ENCODE results near the gene SMIM33. TPM values are rescaled to one million over a fixed set of nuclear protein-coding genes. Genes with fewer than 3 reads are reported as not detected.

Gene SMIM33
- polyA plus RNA-seq, 1 donor from 2014 or later = not detected

DNA sequence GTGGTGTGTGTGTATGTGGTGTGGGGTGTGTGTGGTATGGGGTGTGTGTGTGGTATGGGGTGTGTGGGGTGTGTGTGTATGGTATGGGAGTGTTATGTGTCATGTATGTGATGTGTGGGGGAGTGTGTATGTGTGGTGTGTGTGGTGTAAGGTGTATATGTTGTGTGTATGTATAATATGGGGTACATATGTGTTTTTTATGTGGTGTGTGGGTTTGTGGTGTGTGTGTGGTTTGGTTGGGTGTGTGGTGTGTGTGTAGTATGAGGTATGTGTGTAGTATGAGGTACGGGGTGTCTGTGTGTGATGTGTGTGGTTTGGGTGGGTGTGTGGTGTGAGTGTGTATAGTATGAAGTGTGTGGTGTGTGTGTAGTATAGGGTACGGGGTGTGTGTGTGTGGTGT, 19.6 kb upstream of the SMIM33 start:
- Histone ChIP-seq H3K4me2 (ENCODE audit: low read length) (no peak overlapping the region), H3K9ac (ENCODE audit: low read length) (no peak overlapping the region), H2AFZ (ENCODE audit: low read depth, low read length) (no peak overlapping the region), H4K20me1 (ENCODE audit: insufficient read depth) (no peaks in the 10 kb centered on the region), H3F3A (ENCODE audit: insufficient read depth, low read length, poor library complexity, severe bottlenecking) (no peaks in the 10 kb centered on the region), H3K9me3 (ENCODE audit: low read length) (no peaks in the 10 kb centered on the region), H3K27ac (ENCODE audit: low read length) (no peak overlapping the region), H3K27me3 (ENCODE audit: insufficient read depth, low read depth, low read length) (no peaks in the 10 kb centered on the region), H3K9me2 (ENCODE audit: insufficient read depth, low read length) (no peaks in the 10 kb centered on the region), H3K79me2 (replicated peaks; ENCODE audit: insufficient read depth, low read length) (no peaks in the 10 kb centered on the region), H3K4me3 (ENCODE audit: low read length) (no peak overlapping the region), H3K36me3 (ENCODE audit: insufficient read depth, low read length) (no peaks in the 10 kb centered on the region)
- TF ChIP-seq SMC3 (conservative IDR thresholded peaks at IDR 0.05; ENCODE audit: poor library complexity) (no peak), RAD21 (conservative IDR thresholded peaks at IDR 0.05) (no peak), MXI1 (conservative IDR thresholded peaks at IDR 0.05; ENCODE audit: poor library complexity, severe bottlenecking) (no peak), EZH2 (IDR thresholded peaks at IDR 0.05; ENCODE audit: borderline replicate concordance, insufficient read depth, low read length, poor library complexity, severe bottlenecking) (no peak), EP300 (conservative IDR thresholded peaks at IDR 0.05; ENCODE audit: poor library complexity, severe bottlenecking) (no peak), POLR2AphosphoS5 (IDR thresholded peaks at IDR 0.05) (no peak), TAF1 (IDR thresholded peaks at IDR 0.05; ENCODE audit: low read depth) (no peak)
- TF ChIP-seq, protein P1, sequence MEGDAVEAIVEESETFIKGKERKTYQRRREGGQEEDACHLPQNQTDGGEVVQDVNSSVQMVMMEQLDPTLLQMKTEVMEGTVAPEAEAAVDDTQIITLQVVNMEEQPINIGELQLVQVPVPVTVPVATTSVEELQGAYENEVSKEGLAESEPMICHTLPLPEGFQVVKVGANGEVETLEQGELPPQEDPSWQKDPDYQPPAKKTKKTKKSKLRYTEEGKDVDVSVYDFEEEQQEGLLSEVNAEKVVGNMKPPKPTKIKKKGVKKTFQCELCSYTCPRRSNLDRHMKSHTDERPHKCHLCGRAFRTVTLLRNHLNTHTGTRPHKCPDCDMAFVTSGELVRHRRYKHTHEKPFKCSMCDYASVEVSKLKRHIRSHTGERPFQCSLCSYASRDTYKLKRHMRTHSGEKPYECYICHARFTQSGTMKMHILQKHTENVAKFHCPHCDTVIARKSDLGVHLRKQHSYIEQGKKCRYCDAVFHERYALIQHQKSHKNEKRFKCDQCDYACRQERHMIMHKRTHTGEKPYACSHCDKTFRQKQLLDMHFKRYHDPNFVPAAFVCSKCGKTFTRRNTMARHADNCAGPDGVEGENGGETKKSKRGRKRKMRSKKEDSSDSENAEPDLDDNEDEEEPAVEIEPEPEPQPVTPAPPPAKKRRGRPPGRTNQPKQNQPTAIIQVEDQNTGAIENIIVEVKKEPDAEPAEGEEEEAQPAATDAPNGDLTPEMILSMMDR (IDR thresholded peaks at IDR 0.05; ENCODE audit: poor library complexity, severe bottlenecking) = no peak
- TF ChIP-seq, protein P2, sequence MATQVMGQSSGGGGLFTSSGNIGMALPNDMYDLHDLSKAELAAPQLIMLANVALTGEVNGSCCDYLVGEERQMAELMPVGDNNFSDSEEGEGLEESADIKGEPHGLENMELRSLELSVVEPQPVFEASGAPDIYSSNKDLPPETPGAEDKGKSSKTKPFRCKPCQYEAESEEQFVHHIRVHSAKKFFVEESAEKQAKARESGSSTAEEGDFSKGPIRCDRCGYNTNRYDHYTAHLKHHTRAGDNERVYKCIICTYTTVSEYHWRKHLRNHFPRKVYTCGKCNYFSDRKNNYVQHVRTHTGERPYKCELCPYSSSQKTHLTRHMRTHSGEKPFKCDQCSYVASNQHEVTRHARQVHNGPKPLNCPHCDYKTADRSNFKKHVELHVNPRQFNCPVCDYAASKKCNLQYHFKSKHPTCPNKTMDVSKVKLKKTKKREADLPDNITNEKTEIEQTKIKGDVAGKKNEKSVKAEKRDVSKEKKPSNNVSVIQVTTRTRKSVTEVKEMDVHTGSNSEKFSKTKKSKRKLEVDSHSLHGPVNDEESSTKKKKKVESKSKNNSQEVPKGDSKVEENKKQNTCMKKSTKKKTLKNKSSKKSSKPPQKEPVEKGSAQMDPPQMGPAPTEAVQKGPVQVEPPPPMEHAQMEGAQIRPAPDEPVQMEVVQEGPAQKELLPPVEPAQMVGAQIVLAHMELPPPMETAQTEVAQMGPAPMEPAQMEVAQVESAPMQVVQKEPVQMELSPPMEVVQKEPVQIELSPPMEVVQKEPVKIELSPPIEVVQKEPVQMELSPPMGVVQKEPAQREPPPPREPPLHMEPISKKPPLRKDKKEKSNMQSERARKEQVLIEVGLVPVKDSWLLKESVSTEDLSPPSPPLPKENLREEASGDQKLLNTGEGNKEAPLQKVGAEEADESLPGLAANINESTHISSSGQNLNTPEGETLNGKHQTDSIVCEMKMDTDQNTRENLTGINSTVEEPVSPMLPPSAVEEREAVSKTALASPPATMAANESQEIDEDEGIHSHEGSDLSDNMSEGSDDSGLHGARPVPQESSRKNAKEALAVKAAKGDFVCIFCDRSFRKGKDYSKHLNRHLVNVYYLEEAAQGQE (IDR thresholded peaks at IDR 0.05; ENCODE audit: borderline replicate concordance) = no peak

DNA sequence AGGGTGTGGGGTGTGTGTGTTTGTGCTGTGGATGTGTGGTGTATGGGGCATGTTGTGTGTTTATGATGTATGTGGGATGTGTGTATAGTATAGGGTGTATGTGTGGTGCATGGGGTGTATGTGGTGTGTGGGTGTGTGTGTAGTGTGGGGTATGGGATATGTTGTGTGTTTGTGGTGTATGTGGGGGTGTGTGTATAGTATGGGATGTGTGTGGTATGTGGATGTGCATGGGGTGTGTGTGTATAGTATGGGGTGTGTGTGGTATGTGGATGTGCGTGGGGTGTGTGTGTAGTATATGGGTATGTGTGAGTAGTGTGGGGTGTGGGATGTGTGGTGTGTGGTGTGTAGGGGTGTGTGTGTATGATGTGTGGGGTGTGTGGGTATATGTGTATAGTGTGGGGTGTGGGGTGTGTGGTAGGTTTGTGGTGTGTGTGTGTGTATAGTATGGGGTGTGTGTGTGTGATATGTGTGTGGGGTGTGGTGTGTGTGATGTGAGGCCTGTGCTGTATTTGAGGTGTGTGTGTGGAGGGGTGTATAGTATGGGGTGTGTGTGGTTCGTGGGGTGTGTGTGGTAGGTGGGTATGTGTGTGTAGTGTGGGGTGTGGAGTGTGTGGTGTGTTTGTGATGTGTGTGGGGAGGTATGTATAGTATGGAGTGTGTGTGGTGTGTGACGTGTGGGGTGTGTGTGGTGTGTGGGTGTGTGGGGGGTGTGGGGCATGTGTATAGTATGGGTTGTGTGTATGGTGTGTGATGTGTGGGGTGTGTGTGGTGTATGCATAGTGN, 18.7 kb upstream of the SMIM33 start:
- Histone ChIP-seq H3K9me2 (ENCODE audit: insufficient read depth, low read length) (no peaks in the 10 kb centered on the region), H3K9me3 (ENCODE audit: low read length) (no peaks in the 10 kb centered on the region), H3K36me3 (ENCODE audit: insufficient read depth, low read length) (no peaks in the 10 kb centered on the region), H4K20me1 (ENCODE audit: insufficient read depth) (no peaks in the 10 kb centered on the region), H3K27me3 (ENCODE audit: insufficient read depth, low read depth, low read length) (no peaks in the 10 kb centered on the region), H3F3A (ENCODE audit: insufficient read depth, low read length, poor library complexity, severe bottlenecking) (no peaks in the 10 kb centered on the region), H3K4me2 (ENCODE audit: low read length) (no peak overlapping the region), H3K27ac (ENCODE audit: low read length) (no peak overlapping the region), H3K4me3 (ENCODE audit: low read length) (no peak overlapping the region), H2AFZ (ENCODE audit: low read depth, low read length) (no peak overlapping the region), H3K79me2 (replicated peaks; ENCODE audit: insufficient read depth, low read length) (no peaks in the 10 kb centered on the region), H3K9ac (ENCODE audit: low read length) (no peak overlapping the region)
- no peak for TF ChIP-seq EP300 (conservative IDR thresholded peaks at IDR 0.05; ENCODE audit: poor library complexity, severe bottlenecking)
- TF ChIP-seq EZH2 (IDR thresholded peaks at IDR 0.05; ENCODE audit: borderline replicate concordance, insufficient read depth, low read length, poor library complexity, severe bottlenecking) = no peak
- no peak for TF ChIP-seq RAD21 (conservative IDR thresholded peaks at IDR 0.05)
- no peak for TF ChIP-seq TAF1 (IDR thresholded peaks at IDR 0.05; ENCODE audit: low read depth)
- TF ChIP-seq MXI1 (conservative IDR thresholded peaks at IDR 0.05; ENCODE audit: poor library complexity, severe bottlenecking) = no peak
- TF ChIP-seq, protein P1 (IDR thresholded peaks at IDR 0.05; ENCODE audit: poor library complexity, severe bottlenecking) = no peak
- TF ChIP-seq, protein P2 (IDR thresholded peaks at IDR 0.05; ENCODE audit: borderline replicate concordance) = no peak
- TF ChIP-seq SMC3 (conservative IDR thresholded peaks at IDR 0.05; ENCODE audit: poor library complexity) = no peak
- no peak for TF ChIP-seq POLR2AphosphoS5 (IDR thresholded peaks at IDR 0.05)
